HG03432 (cell line): Measurements from ENCODE around the gene GRM3.
"Not testable (repeated sequence)": the region's sequence is repeated elsewhere in the genome, so short reads cannot be mapped to it uniquely, and the experiment has no call there.

Experiments
- ATAC-seq: cut with Tn5 transposase; IDR thresholded peaks from one replicate; pipeline ENCODE4 v1.9.1; 2021; ENCODE audit warnings: mild to moderate bottlenecking, moderate library complexity; ENCODE audit not compliant: unreplicated experiment

GRM3 gene

GRCh38 chr7:86643561-86644281 is at the start of gene GRM3:
TSS of gene GRM3 (plus strand) at chr7:86643909. CDS start at chr7:86765146, 121,237 bp downstream.
- ATAC-seq: no peak

- ATAC-seq: no peak
These were observed 45.4 kb upstream of the GRM3 start for GRCh38 chr7:86598311-86598710.

- ATAC-seq: no peak
These were observed 45.0 kb upstream of the GRM3 start for GRCh38 chr7:86598721-86599120.

- ATAC-seq: no peak
These were observed 43.0 kb upstream of the GRM3 start for GRCh38 chr7:86600506-86601290.

GRCh38 chr7:86615711-86616110 is 28.0 kb upstream of the GRM3 start:
- not testable (repeated sequence) for ATAC-seq

- no peak for ATAC-seq
These were observed 844 bp downstream of the GRM3 start for GRCh38 chr7:86644282-86645224.

- no peak for ATAC-seq
These were observed 1.5 kb downstream of the GRM3 start for GRCh38 chr7:86645225-86645608.

- ATAC-seq: no peak
These were observed 2.1 kb downstream of the GRM3 start for GRCh38 chr7:86645676-86646276.

- no peak for ATAC-seq
These were observed 3.8 kb downstream of the GRM3 start for GRCh38 chr7:86647385-86648094.

- ATAC-seq: no peak
These were observed 4.5 kb downstream of the GRM3 start for GRCh38 chr7:86648169-86648568.

GRCh38 chr7:86653919-86654659 is 10.4 kb downstream of the GRM3 start:
- no peak for ATAC-seq

GRCh38 chr7:86657948-86658347 is 14.2 kb downstream of the GRM3 start:
- ATAC-seq: no peak

- no peak for ATAC-seq
These were observed 17.3 kb downstream of the GRM3 start for GRCh38 chr7:86660950-86661462.

GRCh38 chr7:86664486-86664885 is 20.8 kb downstream of the GRM3 start:
- no peak for ATAC-seq

GRCh38 chr7:86664991-86665390 is 21.3 kb downstream of the GRM3 start:
- ATAC-seq: no peak

- no peak for ATAC-seq
These were observed 22.0 kb downstream of the GRM3 start for GRCh38 chr7:86665669-86666068.

GRCh38 chr7:86667732-86668131 is 24.0 kb downstream of the GRM3 start:
- ATAC-seq: no peak

GRCh38 chr7:86668315-86668714 is 24.6 kb downstream of the GRM3 start:
- no peak for ATAC-seq

- ATAC-seq: no peak
These were observed 44.1 kb downstream of the GRM3 start for GRCh38 chr7:86687831-86688230.
